CD4-positive, alpha-beta memory T cell (primary cell): ENCODE measurements around the gene SLC25A26. TPM values are rescaled to one million over a fixed set of nuclear protein-coding genes. Genes with fewer than 3 reads are reported as not detected.

ENCODE experiments used
- CTCF ChIA-PET: fragments of 350-600 bp; sonication (Branson Sonifier 250); formaldehyde crosslinking; loops from one replicate; lab custom pipeline; 2021; ENCODE audit warnings: inconsistent platforms; ENCODE audit not compliant: partially characterized antibody; lab: Charles Lee
- POLR2A ChIA-PET: fragments of 350-600 bp; sonication (Branson Sonifier 250); formaldehyde crosslinking; loops from one replicate; lab custom pipeline; 2021; ENCODE audit not compliant: partially characterized antibody; lab: Charles Lee
- DNase-seq, 5 donors: peaks; one replicate each; pipeline versions ENCODE4 v3.0.0 to v3.0.0-alpha.2; 2020 to 2022; ENCODE audit warnings: mixed read lengths in 1 of 5
- H3K27ac ChIP-seq: one replicate; pipeline ENCODE4 v1.7.0; 2013; ENCODE audit warnings: low read depth, low read length
- H3K27me3 ChIP-seq: 2 replicates; pipeline ENCODE4 v1.7.0; 2013; ENCODE audit warnings: mild to moderate bottlenecking, low read length, moderate library complexity; ENCODE audit not compliant: insufficient read depth
- H3K36me3 ChIP-seq: 2 replicates; pipeline ENCODE4 v1.7.0; 2013; ENCODE audit warnings: mild to moderate bottlenecking, low read length, moderate library complexity; ENCODE audit not compliant: insufficient read depth
- H3K4me1 ChIP-seq: 2 replicates; pipeline ENCODE4 v1.7.0; 2013; ENCODE audit warnings: mild to moderate bottlenecking, low read length, moderate library complexity; ENCODE audit not compliant: insufficient read depth
- H3K4me3 ChIP-seq, 2 donors: one replicate each; pipeline ENCODE4 v1.7.0; 2013; ENCODE audit warnings: low read length in 2 of 2, mild to moderate bottlenecking in 1 of 2
- H3K9me3 ChIP-seq, 2 donors: one replicate each; pipeline ENCODE4 v1.7.0; 2013; ENCODE audit warnings: low read length in 2 of 2, control low read depth in 1 of 2; ENCODE audit not compliant: control insufficient read depth in 1 of 2
- H3K27ac Mint-ChIP-seq, 7 donors: one replicate each; pipeline ENCODE4 v1.8.0; 2020 to 2021; ENCODE audit warnings: mixed read lengths in 7 of 7, mild to moderate bottlenecking in 6 of 7, inconsistent platforms in 3 of 7, moderate library complexity in 3 of 7
- H3K27me3 Mint-ChIP-seq, 2 donors: one replicate each; pipeline ENCODE4 v1.8.0; 2020 to 2021; ENCODE audit warnings: mixed read lengths in 2 of 2
- H3K36me3 Mint-ChIP-seq, 2 donors: one replicate each; pipeline ENCODE4 v1.8.0; 2020 to 2021; ENCODE audit warnings: mixed read lengths in 2 of 2, inconsistent platforms in 1 of 2, mild to moderate bottlenecking in 1 of 2
- H3K4me1 Mint-ChIP-seq, 4 donors: one replicate each; pipeline ENCODE4 v1.8.0; 2020 to 2021; ENCODE audit warnings: mixed read lengths in 4 of 4, mild to moderate bottlenecking in 1 of 4
- H3K4me3 Mint-ChIP-seq, 8 donors: one replicate each; pipeline ENCODE4 v1.8.0; 2020 to 2021; ENCODE audit warnings: mixed read lengths in 8 of 8, mild to moderate bottlenecking in 7 of 8, moderate library complexity in 6 of 8, inconsistent platforms in 3 of 8
- H3K9me3 Mint-ChIP-seq, 8 donors: one replicate each; pipeline ENCODE4 v1.8.0; 2020 to 2021; ENCODE audit warnings: mixed read lengths in 8 of 8, mild to moderate bottlenecking in 5 of 8, inconsistent platforms in 3 of 8, moderate library complexity in 1 of 8
- intact Hi-C: fragments of 100-400 bp; cut with micrococcal nuclease; formaldehyde crosslinking; loops from one replicate; pipeline ENCODE4 v1.15.1; 2023
- polyA plus RNA-seq, 2 donors: library from polyadenylated mRNA; unstranded; fragments of 300-500 nt; fragmentation: Illumina TruSeq; gene quantifications; one replicate each; pipeline ENCODE4 v1.2.3, GENCODE V29; 2021
- total RNA-seq, 2 experiments: library from RNA; stranded (reverse); gene quantifications; one replicate each; pipeline ENCODE4 v1.2.3, GENCODE V29; 2021

The SLC25A26 gene
- total and polyA plus RNA-seq, 4 experiments from 2014 or later, result 18.9 to 58.1 (median 29.1) TPM

DNA sequence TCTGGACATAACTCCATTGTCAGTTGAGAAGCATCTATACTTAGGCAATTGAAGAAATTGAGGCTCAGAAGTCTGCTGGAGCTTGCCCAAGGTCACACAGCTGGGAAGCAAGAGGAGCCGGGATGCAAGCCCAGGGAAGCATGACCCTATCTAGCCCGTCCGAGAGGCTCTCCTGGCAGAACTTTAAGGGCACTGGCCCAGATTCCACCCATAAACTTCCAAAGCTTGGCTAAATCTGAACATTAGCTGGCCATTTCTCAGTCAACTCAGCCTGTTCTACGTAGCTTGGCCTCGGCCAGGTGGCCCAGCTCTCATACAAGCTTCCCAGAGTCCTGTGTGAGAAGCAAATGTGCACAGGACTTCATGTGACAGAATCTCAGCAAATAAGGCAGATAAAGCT lies 204.2 kb downstream of the SLC25A26 start:
- no peak overlapping the region for H3K4me3 ChIP-seq
- no peak overlapping the region for H3K27ac ChIP-seq
- intact Hi-C loops, result loop anchor here (5.0 kb wide), 1 partner anchor 72 kb away; no protein-coding TSS in a partner anchor
- Mint-ChIP-seq H3K4me3 (no peak overlapping the region), H3K9me3 (peaks cover 3 to 32% (median 25%) of the 10 kb centered on the region in 8 donors), H3K27me3 (no peaks in the 10 kb centered on the region), H3K36me3 (peaks cover 44 to 53% of the 10 kb centered on the region in 2 donors), H3K27ac (peak overlapping the region in 2 of 7 donors; percentile 48 to 77), H3K4me1 (peaks cover 49 to 78% (median 63%) of the 10 kb centered on the region in 4 donors)
- CTCF ChIA-PET, result interaction anchor here (1.4 to 2.7 kb wide), 2 partner anchors 17 to 46 kb away, joined by 4 to 16 read pairs; no protein-coding TSS in a partner anchor
- no peaks in the 10 kb centered on the region for H3K9me3 ChIP-seq
- no peak for DNase-seq
- H3K27me3 ChIP-seq, result no peaks in the 10 kb centered on the region
- POLR2A ChIA-PET, result no interaction called here
- H3K4me1 ChIP-seq, result peaks cover 6% of the 10 kb centered on the region
- peaks cover 4% of the 10 kb centered on the region for H3K36me3 ChIP-seq

DNA sequence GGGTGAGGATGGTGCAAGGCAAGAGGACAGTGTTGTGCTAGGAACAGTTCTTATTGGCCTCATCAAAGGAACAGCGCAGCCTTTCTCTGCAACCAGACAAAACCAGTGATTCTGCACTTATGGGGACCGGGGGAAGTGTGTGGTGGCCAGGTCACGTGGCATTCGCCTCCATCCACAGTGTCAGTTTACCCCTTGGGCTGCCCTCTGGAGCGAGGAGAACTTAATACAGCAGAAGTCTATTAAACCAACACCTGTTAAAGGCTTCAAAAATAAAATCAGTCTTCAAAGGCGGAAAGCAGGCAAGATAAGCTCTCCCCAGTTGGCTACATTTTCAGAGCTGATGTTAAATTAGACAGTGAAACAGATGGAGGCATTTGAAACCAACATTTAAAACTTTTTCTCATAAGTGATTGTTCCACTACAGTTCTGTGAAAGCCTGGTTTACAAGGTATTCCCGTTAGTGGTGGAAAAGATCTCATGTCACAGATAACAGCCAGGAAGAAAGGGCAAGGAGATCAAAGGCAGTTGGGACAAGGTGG lies 204.8 kb downstream of the SLC25A26 start:
- no peak overlapping the region for H3K4me3 Mint-ChIP-seq
- peaks cover 48 to 77% (median 62%) of the 10 kb centered on the region in 4 donors for H3K4me1 Mint-ChIP-seq
- CTCF ChIA-PET, result interaction anchor here (1.4 to 2.7 kb wide), 2 partner anchors 18 to 47 kb away, joined by 4 to 16 read pairs; no protein-coding TSS in a partner anchor
- Histone ChIP-seq H3K27me3 (no peaks in the 10 kb centered on the region), H3K9me3 (no peaks in the 10 kb centered on the region), H3K4me3 (no peak overlapping the region), H3K27ac (no peak overlapping the region), H3K4me1 (peaks cover 1% of the 10 kb centered on the region), H3K36me3 (no peaks in the 10 kb centered on the region)
- H3K27me3 Mint-ChIP-seq, result no peaks in the 10 kb centered on the region
- H3K36me3 Mint-ChIP-seq, result peaks cover 39 to 47% of the 10 kb centered on the region in 2 donors
- H3K27ac Mint-ChIP-seq, result peak overlapping the region in 4 of 7 donors; percentile 43 to 77 (median 48)
- intact Hi-C loops, result loop anchor here (5.0 kb wide), 1 partner anchor 72 kb away; no protein-coding TSS in a partner anchor
- peaks cover 3 to 28% (median 22%) of the 10 kb centered on the region in 8 donors for H3K9me3 Mint-ChIP-seq
- no peak for DNase-seq
- POLR2A ChIA-PET, result no interaction called here

DNA sequence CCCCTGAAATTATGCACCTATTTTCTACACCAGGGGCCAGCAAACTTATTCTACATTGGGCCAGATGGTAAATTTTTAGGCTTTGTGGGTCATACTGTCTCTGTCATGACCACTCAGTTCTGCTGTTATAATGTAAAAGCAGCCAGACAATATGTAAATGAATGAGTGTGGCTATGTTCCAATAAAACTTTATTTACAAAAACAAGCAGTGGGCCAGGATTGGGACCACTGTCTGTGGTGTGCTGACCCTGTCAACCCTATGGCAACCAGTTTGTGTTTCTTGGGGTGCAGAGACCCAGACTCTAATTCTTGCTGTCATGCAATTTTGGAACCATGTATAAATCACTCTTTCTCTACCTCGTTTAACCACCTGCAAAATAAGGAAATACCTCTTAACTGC lies 205.3 kb downstream of the SLC25A26 start:
- intact Hi-C loops, result loop anchor here (5.0 kb wide), 1 partner anchor 71 kb away; no protein-coding TSS in a partner anchor
- H3K27ac Mint-ChIP-seq, result peak overlapping the region in 4 of 7 donors; percentile 39 to 49 (median 46)
- no peaks in the 10 kb centered on the region for H3K9me3 ChIP-seq
- no peak overlapping the region for H3K4me3 Mint-ChIP-seq
- no peaks in the 10 kb centered on the region for H3K27me3 ChIP-seq
- no peak overlapping the region for H3K27ac ChIP-seq
- ChIA-PET CTCF (interaction anchor here (1.4 kb wide), 1 partner anchor 47 kb away, joined by 4 read pairs; no protein-coding TSS in a partner anchor), POLR2A (no interaction called here)
- H3K27me3 Mint-ChIP-seq, result no peaks in the 10 kb centered on the region
- DNase-seq, result no peak
- no peaks in the 10 kb centered on the region for H3K36me3 ChIP-seq
- H3K4me1 Mint-ChIP-seq, result peaks cover 47 to 77% (median 63%) of the 10 kb centered on the region in 4 donors
- no peak overlapping the region for H3K4me3 ChIP-seq
- peaks cover 39 to 42% of the 10 kb centered on the region in 2 donors for H3K36me3 Mint-ChIP-seq
- no peaks in the 10 kb centered on the region for H3K4me1 ChIP-seq
- peaks cover 3 to 26% (median 19%) of the 10 kb centered on the region in 8 donors for H3K9me3 Mint-ChIP-seq

GRCh38 chr3:66427352-66427751 lies 206.6 kb downstream of the SLC25A26 start:
- Histone ChIP-seq H3K4me1 (no peaks in the 10 kb centered on the region), H3K4me3 (no peak overlapping the region), H3K27me3 (no peaks in the 10 kb centered on the region), H3K27ac (no peak overlapping the region), H3K9me3 (no peaks in the 10 kb centered on the region), H3K36me3 (peaks cover 8% of the 10 kb centered on the region)
- Mint-ChIP-seq H3K9me3 (peaks cover 3 to 17% (median 10%) of the 10 kb centered on the region in 8 donors), H3K27ac (peak overlapping the region in 3 of 7 donors; percentile 32 to 58 (median 57)), H3K4me3 (no peak overlapping the region), H3K4me1 (peaks cover 49 to 80% (median 67%) of the 10 kb centered on the region in 4 donors), H3K36me3 (peaks cover 36 to 38% of the 10 kb centered on the region in 2 donors), H3K27me3 (no peaks in the 10 kb centered on the region)
- intact Hi-C loops, result loop anchor here (5.0 kb wide), 1 partner anchor 70 kb away; no protein-coding TSS in a partner anchor
- no peak for DNase-seq
- CTCF ChIA-PET, result interaction anchor here (1.3 to 1.4 kb wide), 3 partner anchors 19 to 42 kb away, joined by 3 to 5 read pairs (median 3); no protein-coding TSS in a partner anchor
- POLR2A ChIA-PET, result no interaction called here

DNA sequence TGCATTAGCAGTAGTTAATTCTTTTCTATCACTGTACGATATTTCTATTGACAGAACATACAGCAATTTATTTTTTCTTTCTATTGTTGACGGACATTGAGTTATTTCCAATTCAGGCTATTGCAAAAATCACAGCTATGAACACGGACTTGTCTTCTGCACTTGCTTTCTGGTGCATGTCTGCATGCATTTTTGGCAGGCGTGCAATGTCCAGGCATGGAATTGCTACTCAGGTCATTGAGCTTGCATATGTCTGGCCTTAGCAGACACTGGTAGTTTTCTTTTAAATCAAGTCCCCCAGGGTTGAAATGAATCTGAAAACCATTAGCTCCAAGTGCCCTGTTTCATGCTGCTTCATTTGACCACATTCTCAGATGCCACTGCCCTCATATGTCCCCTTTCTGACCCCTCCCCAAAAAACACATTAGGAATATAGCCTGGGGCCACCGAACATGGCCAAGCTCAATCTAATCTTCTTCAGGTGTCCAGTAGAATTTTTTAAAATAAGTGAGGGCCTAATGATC lies 207.2 kb downstream of the SLC25A26 start:
- peaks cover 0 to 10% (median 4%) of the 10 kb centered on the region in 8 donors for H3K9me3 Mint-ChIP-seq
- H3K27ac Mint-ChIP-seq, result peak overlapping the region in 5 of 7 donors; percentile 13 to 57 (median 26)
- intact Hi-C loops, result loop anchor here (5.0 kb wide), 1 partner anchor 69 kb away; no protein-coding TSS in a partner anchor
- POLR2A ChIA-PET, result no interaction called here
- Histone ChIP-seq H3K27ac (no peak overlapping the region), H3K9me3 (no peaks in the 10 kb centered on the region), H3K36me3 (peaks cover 10% of the 10 kb centered on the region), H3K4me3 (no peak overlapping the region), H3K4me1 (peaks cover 4% of the 10 kb centered on the region), H3K27me3 (no peaks in the 10 kb centered on the region)
- peaks cover 46 to 84% (median 64%) of the 10 kb centered on the region in 4 donors for H3K4me1 Mint-ChIP-seq
- peaks cover 30 to 32% of the 10 kb centered on the region in 2 donors for H3K36me3 Mint-ChIP-seq
- H3K4me3 Mint-ChIP-seq, result no peak overlapping the region
- DNase-seq, result no peak
- H3K27me3 Mint-ChIP-seq, result no peaks in the 10 kb centered on the region
- CTCF ChIA-PET, result interaction anchor here (1.3 to 1.4 kb wide), 3 partner anchors 20 to 41 kb away, joined by 3 to 5 read pairs (median 3); no protein-coding TSS in a partner anchor

Other genes starting within 250 kb of the SLC25A26 start
- gene MAGI1, start 182.1 kb upstream of the SLC25A26 start, total RNA-seq, result under 1 TPM in 1 of 2 experiments, not detected in 1; 0.20 TPM
- not detected for gene MAGI1, start 182.1 kb upstream of the SLC25A26 start, polyA plus RNA-seq